ENCODE measurements around the gene PCSK6.

PCSK6 gene

DNA sequence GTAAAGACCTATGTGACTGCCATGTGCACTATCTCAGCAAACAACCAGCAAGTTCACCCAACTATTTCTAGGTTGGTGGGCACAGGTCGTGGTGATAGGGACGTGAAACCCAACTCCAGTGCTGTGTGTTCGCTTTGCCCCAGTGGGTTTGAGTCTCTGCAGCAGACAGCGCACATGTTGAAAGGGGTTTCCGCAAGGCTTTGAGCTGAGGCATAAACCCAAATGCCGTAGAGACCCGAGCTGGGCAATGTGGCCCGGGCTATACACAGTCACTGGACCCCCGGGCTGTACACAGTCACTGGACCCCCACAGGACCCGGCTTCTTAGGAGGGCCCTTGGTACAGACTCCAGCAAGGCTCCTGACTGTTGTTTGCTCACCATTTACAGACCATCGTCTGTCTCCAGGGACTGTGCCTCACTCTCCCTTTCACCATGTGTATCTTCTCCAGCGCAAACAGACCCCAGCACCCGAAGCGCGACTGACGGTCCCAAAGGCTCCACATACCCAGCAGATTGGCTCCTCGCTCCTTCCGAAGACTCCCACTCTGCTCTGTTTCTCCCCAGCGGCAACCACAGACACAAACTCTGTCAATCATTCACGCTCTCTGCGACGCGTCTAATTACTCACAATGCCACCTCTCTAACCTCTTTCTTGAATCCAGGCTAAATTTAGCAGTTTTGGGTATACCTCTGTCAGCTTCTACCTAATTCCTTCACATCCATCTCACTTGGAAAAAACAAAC is 31.2 kb downstream of the PCSK6 start:
- H3K4me2 ChIP-seq (ENCODE audit: insufficient read depth, low read length): no peak overlapping the region
- no peak overlapping the region for H3K4me3 ChIP-seq (ENCODE audit: low read depth in 1 of 2, low read length in 2 of 2)
- H3K27me3 ChIP-seq (ENCODE audit: insufficient read depth, low read length, poor library complexity): no peaks in the 10 kb centered on the region
- no peak for DNase-seq
- TF ChIP-seq, protein P1, sequence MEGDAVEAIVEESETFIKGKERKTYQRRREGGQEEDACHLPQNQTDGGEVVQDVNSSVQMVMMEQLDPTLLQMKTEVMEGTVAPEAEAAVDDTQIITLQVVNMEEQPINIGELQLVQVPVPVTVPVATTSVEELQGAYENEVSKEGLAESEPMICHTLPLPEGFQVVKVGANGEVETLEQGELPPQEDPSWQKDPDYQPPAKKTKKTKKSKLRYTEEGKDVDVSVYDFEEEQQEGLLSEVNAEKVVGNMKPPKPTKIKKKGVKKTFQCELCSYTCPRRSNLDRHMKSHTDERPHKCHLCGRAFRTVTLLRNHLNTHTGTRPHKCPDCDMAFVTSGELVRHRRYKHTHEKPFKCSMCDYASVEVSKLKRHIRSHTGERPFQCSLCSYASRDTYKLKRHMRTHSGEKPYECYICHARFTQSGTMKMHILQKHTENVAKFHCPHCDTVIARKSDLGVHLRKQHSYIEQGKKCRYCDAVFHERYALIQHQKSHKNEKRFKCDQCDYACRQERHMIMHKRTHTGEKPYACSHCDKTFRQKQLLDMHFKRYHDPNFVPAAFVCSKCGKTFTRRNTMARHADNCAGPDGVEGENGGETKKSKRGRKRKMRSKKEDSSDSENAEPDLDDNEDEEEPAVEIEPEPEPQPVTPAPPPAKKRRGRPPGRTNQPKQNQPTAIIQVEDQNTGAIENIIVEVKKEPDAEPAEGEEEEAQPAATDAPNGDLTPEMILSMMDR (IDR thresholded peaks at IDR 0.05; ENCODE audit: borderline replicate concordance, extremely low read depth, low read length, poor library complexity, severe bottlenecking): no peak
- no peak for TF ChIP-seq EZH2 (IDR thresholded peaks at IDR 0.05; ENCODE audit: borderline replicate concordance, low read depth, low read length, severe bottlenecking)
- no peak overlapping the region for H3K27ac ChIP-seq (ENCODE audit: low read length)
- no peak for ATAC-seq (ENCODE audit: insufficient read depth, low read depth)
- no peak overlapping the region for H3K9ac ChIP-seq (ENCODE audit: low read depth, low read length)
- H3K9me3 ChIP-seq (ENCODE audit: insufficient read depth, low read length, severe bottlenecking): no peaks in the 10 kb centered on the region
- H3K79me2 ChIP-seq (ENCODE audit: insufficient read depth, low read length): no peaks in the 10 kb centered on the region
- H2AFZ ChIP-seq (ENCODE audit: low read depth, low read length): no peak overlapping the region
- H3K36me3 ChIP-seq (ENCODE audit: insufficient read depth, low read length): no peaks in the 10 kb centered on the region
- H3K4me1 ChIP-seq (ENCODE audit: insufficient read depth, low read length): peaks cover 25% of the 10 kb centered on the region
- no peaks in the 10 kb centered on the region for H4K20me1 ChIP-seq (ENCODE audit: insufficient read depth, low read length)

DNA sequence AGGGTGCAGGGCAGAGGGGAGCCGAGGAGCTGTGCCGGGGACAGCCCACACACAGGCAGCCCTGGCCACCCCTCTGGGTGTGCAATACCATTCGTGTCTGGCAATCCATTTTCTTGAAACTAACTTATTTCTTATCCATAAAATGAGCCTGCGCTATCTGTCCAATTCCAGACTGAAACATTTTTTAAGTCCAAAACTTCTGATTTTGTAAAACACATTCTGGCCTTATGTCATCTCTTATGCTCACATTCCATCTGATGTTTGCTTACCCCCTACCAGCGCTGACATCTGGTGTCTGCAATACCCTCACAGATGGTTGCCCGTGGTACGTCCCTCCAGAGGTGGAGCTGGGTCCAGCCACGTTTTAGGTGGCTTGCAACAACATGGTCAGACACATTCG is 31.8 kb downstream of the PCSK6 start:
- Histone ChIP-seq H3K9me3 (ENCODE audit: insufficient read depth, low read length, severe bottlenecking) (no peaks in the 10 kb centered on the region), H3K27ac (ENCODE audit: low read length) (no peak overlapping the region), H3K27me3 (ENCODE audit: insufficient read depth, low read length, poor library complexity) (no peaks in the 10 kb centered on the region), H3K9ac (ENCODE audit: low read depth, low read length) (no peak overlapping the region), H3K79me2 (ENCODE audit: insufficient read depth, low read length) (no peaks in the 10 kb centered on the region), H3K36me3 (ENCODE audit: insufficient read depth, low read length) (no peaks in the 10 kb centered on the region), H3K4me2 (ENCODE audit: insufficient read depth, low read length) (no peak overlapping the region), H3K4me1 (ENCODE audit: insufficient read depth, low read length) (peaks cover 21% of the 10 kb centered on the region), H2AFZ (ENCODE audit: low read depth, low read length) (no peak overlapping the region), H3K4me3 (ENCODE audit: low read depth in 1 of 2, low read length in 2 of 2) (no peak overlapping the region), H4K20me1 (ENCODE audit: insufficient read depth, low read length) (no peaks in the 10 kb centered on the region)
- no peak for DNase-seq
- no peak for ATAC-seq (ENCODE audit: insufficient read depth, low read depth)
- TF ChIP-seq, protein P1 (IDR thresholded peaks at IDR 0.05; ENCODE audit: borderline replicate concordance, extremely low read depth, low read length, poor library complexity, severe bottlenecking): no peak
- no peak for TF ChIP-seq EZH2 (IDR thresholded peaks at IDR 0.05; ENCODE audit: borderline replicate concordance, low read depth, low read length, severe bottlenecking)

DNA sequence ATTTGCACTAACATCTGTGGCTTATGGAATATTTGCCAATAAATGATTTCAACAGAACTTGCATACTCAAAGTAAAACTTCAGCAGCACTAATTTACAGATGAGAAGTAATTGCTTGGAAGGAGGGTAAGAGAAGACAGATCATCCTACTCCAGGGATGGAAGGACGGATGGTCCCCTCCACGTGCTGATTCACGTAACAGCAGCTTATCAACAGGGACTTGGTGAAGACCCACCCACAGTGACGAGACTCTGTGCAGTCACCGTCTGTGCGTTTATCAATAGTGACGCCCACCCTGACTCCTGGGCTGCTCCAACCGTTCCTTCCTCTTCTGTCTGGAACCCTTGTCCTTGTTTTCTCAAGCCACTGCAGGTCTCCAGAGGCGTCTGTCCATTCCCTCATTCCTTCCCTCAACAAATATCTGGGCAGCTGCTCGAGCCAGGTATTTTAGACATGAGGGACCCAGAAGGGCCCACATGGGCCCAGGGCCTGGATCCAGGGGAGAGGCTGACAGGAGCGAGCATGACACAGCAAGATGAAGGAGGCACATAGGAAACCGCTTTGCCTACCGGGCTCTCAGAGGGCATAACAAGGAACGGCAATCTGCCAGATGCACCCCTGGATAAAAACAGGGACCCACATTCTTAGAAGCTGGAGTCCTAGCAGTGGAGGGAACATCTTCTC is 33.3 kb downstream of the PCSK6 start:
- Histone ChIP-seq H3K27me3 (ENCODE audit: insufficient read depth, low read length, poor library complexity) (no peaks in the 10 kb centered on the region), H3K36me3 (ENCODE audit: insufficient read depth, low read length) (no peaks in the 10 kb centered on the region), H3K4me1 (ENCODE audit: insufficient read depth, low read length) (peaks cover 13% of the 10 kb centered on the region), H3K27ac (ENCODE audit: low read length) (no peak overlapping the region), H3K9ac (ENCODE audit: low read depth, low read length) (no peak overlapping the region), H3K4me2 (ENCODE audit: insufficient read depth, low read length) (no peak overlapping the region), H3K9me3 (ENCODE audit: insufficient read depth, low read length, severe bottlenecking) (no peaks in the 10 kb centered on the region), H3K4me3 (ENCODE audit: low read depth in 1 of 2, low read length in 2 of 2) (no peak overlapping the region), H4K20me1 (ENCODE audit: insufficient read depth, low read length) (no peaks in the 10 kb centered on the region), H2AFZ (ENCODE audit: low read depth, low read length) (no peak overlapping the region), H3K79me2 (ENCODE audit: insufficient read depth, low read length) (no peaks in the 10 kb centered on the region)
- ATAC-seq (ENCODE audit: insufficient read depth, low read depth): no peak
- DNase-seq: no peak
- TF ChIP-seq, protein P1 (IDR thresholded peaks at IDR 0.05; ENCODE audit: borderline replicate concordance, extremely low read depth, low read length, poor library complexity, severe bottlenecking): no peak
